ENCODE data around the gene BSN.
"Not testable (repeated sequence)": the region's sequence is repeated elsewhere in the genome, so short reads cannot be mapped to it uniquely, and the experiment has no call there.

The BSN gene

GRCh38 chr3:49690856-49691255 lies 136.6 kb downstream of the BSN start:
- not testable (repeated sequence) for DNase-seq (ENCODE audit: low read depth, low spot score)

GRCh38 chr3:49691481-49691880 lies 137.2 kb downstream of the BSN start:
- DNase-seq (ENCODE audit: low read depth, low spot score): not testable (repeated sequence)

- DNase-seq (ENCODE audit: low read depth, low spot score): not testable (repeated sequence)
These were observed 140.3 kb downstream of the BSN start for GRCh38 chr3:49694409-49695070.

GRCh38 chr3:49695350-49696015 lies 141.2 kb downstream of the BSN start:
- DNase-seq (ENCODE audit: low read depth, low spot score): not testable (repeated sequence)

GRCh38 chr3:49699281-49699979 lies 145.2 kb downstream of the BSN start:
- no peak for DNase-seq (ENCODE audit: low read depth, low spot score)

GRCh38 chr3:49700014-49700413 lies 145.7 kb downstream of the BSN start:
- no peak for DNase-seq (ENCODE audit: low read depth, low spot score)

- no peak for DNase-seq (ENCODE audit: low read depth, low spot score)
These were observed 146.3 kb downstream of the BSN start for GRCh38 chr3:49700453-49701128.

GRCh38 chr3:49701388-49702077 lies 147.3 kb downstream of the BSN start:
- DNase-seq (ENCODE audit: low read depth, low spot score): no peak

- no peak for DNase-seq (ENCODE audit: low read depth, low spot score)
These were observed 148.4 kb downstream of the BSN start for GRCh38 chr3:49702672-49703071.

GRCh38 chr3:49703443-49703927 lies 149.2 kb downstream of the BSN start:
- DNase-seq (ENCODE audit: low read depth, low spot score): peak; percentile 25

- no peak for DNase-seq (ENCODE audit: low read depth, low spot score)
These were observed 149.7 kb downstream of the BSN start for GRCh38 chr3:49703956-49704355.

- DNase-seq (ENCODE audit: low read depth, low spot score): no peak
These were observed 150.4 kb downstream of the BSN start for GRCh38 chr3:49704629-49705028.

- no peak for DNase-seq (ENCODE audit: low read depth, low spot score)
These were observed 151.2 kb downstream of the BSN start for GRCh38 chr3:49705390-49705960.

GRCh38 chr3:49706456-49707112 lies 152.3 kb downstream of the BSN start:
- DNase-seq (ENCODE audit: low read depth, low spot score): no peak

GRCh38 chr3:49707113-49707480 lies 152.8 kb downstream of the BSN start:
- DNase-seq (ENCODE audit: low read depth, low spot score): no peak

GRCh38 chr3:49709852-49710251 lies 155.6 kb downstream of the BSN start:
- no peak for DNase-seq (ENCODE audit: low read depth, low spot score)

GRCh38 chr3:49711489-49711888 lies 157.2 kb downstream of the BSN start:
- DNase-seq (ENCODE audit: low read depth, low spot score): no peak

- DNase-seq (ENCODE audit: low read depth, low spot score): no peak
These were observed 157.9 kb downstream of the BSN start for GRCh38 chr3:49712166-49712565.

GRCh38 chr3:49712631-49713317 lies 158.5 kb downstream of the BSN start:
- DNase-seq (ENCODE audit: low read depth, low spot score): no peak

Data from activated naive CD8-positive, alpha-beta T cell treated with anti-CD3 and anti-CD28 coated beads, Interleukin-2, amount 50 U/mL, for 16 hours (primary cell).